Measurements from ENCODE around the gene CIROP.

- TF ChIP-seq POLR2AphosphoS5 (IDR thresholded peaks at IDR 0.05; ENCODE audit: control insufficient read depth, insufficient read depth, low read depth, low read length): no peak
- TF ChIP-seq GTF2F1 (IDR thresholded peaks at IDR 0.05; ENCODE audit: low read depth, low read length): no peak
Measured at GRCh38 chr14:23102801-23103200, 2.0 kb downstream of the CIROP start.

Measured in K562 (cell line).